ES-I3 (cell line): ENCODE data around the gene SEMA5B.

Experiments
- H3K36me3 ChIP-seq: 2 replicates; pipeline ENCODE4 v1.6.1; 2013; ENCODE audit warnings: mild to moderate bottlenecking, low read length, control low read depth, moderate library complexity; ENCODE audit not compliant: insufficient read depth
- H3K4me1 ChIP-seq: 2 replicates; pipeline ENCODE4 v1.6.1; 2013; ENCODE audit warnings: mild to moderate bottlenecking, control low read depth, low read length; ENCODE audit not compliant: insufficient read depth
- H3K9ac ChIP-seq: 2 replicates; pipeline ENCODE4 v1.6.1; 2013; ENCODE audit warnings: low read depth, mild to moderate bottlenecking, low read length, moderate library complexity
- H3K9me3 ChIP-seq: 2 replicates; pipeline ENCODE4 v1.6.1; 2013; ENCODE audit warnings: mild to moderate bottlenecking, low read length, moderate library complexity; ENCODE audit not compliant: control insufficient read depth, insufficient read depth

SEMA5B gene

DNA sequence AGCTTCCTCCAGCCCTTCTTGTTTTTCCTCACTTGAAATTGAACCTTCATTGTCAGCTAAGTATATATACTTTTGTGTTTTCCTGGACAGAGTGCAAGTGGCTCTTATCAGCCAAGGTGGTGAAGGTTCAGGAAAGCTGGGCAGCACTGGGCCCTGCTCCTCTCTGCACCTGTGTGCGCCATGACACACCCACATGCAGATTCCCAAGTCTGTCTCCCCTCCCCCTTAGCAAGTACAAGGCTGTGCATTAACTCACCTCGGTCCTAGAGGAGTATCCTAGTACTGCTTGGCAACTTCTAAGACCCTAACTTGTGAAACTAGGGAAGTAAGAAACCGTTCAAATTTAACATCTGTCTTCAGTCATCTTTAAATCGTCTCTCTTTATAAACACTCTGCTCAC, 146.9 kb downstream of the SEMA5B start:
- no peak overlapping the region for H3K9ac ChIP-seq
- no peaks in the 10 kb centered on the region for H3K9me3 ChIP-seq
- no peaks in the 10 kb centered on the region for H3K36me3 ChIP-seq
- 0 out of 2 replicates have a peak, but pooled peaks cover 5% of the 10 kb centered on the region for H3K4me1 ChIP-seq

DNA sequence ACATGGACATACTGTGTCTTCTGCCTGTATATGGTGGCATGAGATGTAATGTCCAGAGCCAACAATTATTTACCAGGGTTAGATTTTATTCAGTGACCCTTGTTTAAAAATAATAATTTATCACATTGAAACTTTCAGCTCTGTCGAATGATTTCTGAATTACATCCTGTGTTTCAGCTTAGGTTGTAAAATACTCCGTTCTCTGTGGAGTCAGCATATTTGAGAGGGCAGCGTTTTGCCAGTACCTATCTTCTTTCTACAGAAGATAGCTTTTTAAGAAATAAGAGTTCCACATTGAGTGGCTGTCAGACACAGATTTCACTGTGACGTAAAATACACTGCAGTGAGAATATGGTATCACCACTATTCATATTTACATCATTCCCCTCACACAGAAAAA, 147.4 kb downstream of the SEMA5B start:
- Histone ChIP-seq H3K4me1 (0 out of 2 replicates have a peak, but pooled peaks cover 5% of the 10 kb centered on the region), H3K9me3 (no peaks in the 10 kb centered on the region), H3K9ac (no peak overlapping the region), H3K36me3 (no peaks in the 10 kb centered on the region)

DNA sequence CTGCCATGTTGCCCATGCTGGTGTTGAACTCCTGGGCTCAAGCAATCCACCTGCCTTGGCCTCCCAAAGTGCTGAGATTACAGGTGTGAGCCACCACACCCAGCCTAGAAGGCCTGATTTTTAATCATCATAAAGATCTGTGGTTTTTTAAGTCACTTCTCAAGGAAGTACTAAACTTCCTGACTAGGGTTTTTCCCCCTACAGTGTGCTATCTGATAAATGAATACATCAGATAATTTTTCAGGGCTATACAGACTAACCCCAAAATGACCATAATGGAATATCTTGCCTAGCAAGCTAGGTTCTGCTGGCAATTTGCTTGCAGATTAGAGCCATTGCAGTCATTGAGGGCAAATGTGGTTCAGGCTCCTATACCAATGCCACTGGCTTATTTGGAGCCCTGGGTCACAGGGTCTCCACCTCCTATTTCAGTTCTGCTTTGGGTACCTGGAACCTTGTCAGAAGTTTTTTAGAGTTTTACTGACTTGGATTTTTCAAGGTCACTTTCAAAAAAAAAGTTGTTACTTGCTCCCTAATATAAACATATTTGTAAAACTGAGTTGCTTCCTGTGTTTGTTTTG, 151.9 kb downstream of the SEMA5B start:
- H3K9ac ChIP-seq = no peak overlapping the region
- no peaks in the 10 kb centered on the region for H3K9me3 ChIP-seq
- peaks cover 10% of the 10 kb centered on the region; the same call in 1 of the 2 replicates for H3K4me1 ChIP-seq
- no peaks in the 10 kb centered on the region for H3K36me3 ChIP-seq

DNA sequence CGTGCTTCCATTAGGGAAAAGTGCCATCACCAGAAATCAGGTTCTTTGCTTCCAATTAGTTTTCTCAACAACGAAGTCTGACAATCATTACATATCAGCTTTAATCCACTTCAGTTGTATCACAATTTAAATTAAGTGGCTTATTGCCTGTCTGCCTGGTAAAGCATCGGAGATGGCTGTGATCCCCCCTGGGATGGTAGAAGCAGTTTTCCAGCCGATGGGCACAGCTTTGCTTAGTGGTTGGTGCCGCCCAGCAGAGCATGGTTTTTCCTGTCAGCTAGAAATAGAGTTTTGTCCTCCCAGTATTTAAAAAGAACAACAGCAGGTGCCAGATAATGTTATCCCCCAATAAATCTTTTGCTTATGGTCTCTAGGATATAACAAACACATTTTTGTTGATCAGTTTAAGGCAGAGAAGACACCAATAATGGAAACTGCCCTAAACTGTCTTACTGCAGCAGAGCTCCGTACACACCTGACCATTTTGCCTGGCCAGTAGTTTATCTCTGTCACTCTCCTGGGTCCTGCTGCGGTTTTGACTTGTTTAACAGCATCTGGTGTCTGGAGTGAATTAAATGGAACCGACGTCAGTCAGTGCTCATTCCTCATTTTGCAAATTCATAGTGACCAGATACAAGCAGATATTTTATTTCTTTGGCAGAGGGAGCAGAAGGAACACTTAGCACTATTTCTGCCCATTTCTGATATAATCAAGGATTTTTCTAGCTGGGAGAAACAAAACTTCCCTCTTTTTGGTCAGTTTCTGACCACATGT, 153.6 kb downstream of the SEMA5B start:
- Histone ChIP-seq H3K9ac (no peak overlapping the region), H3K4me1 (peaks cover 7% of the 10 kb centered on the region; the same call in 1 of the 2 replicates), H3K9me3 (no peaks in the 10 kb centered on the region)

DNA sequence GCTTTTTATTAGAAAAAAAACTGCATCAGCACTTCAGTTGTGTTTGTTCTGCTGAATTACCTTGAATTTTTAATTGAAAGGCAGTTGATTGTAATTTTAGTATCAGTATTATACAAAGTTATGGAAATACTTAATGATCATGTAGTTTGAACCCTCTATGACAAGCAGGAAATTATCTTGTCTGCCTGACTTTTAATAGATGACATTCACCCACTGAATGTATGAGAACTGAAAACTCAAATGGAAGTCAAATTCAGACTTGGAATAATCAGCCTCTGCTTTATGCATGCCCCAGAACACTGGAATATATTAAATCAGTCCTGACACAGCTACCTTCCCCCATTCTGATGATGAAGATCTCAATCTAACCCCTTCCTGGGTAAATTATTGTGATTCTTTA, 159.2 kb downstream of the SEMA5B start:
- Histone ChIP-seq H3K9ac (no peak overlapping the region), H3K9me3 (no peaks in the 10 kb centered on the region), H3K4me1 (peaks cover 7% of the 10 kb centered on the region; the same call in 1 of the 2 replicates), H3K36me3 (no peaks in the 10 kb centered on the region)

More for the DNA sequence above, 153.6 kb downstream of the SEMA5B start:
- no peaks in the 10 kb centered on the region for H3K36me3 ChIP-seq

DNA sequence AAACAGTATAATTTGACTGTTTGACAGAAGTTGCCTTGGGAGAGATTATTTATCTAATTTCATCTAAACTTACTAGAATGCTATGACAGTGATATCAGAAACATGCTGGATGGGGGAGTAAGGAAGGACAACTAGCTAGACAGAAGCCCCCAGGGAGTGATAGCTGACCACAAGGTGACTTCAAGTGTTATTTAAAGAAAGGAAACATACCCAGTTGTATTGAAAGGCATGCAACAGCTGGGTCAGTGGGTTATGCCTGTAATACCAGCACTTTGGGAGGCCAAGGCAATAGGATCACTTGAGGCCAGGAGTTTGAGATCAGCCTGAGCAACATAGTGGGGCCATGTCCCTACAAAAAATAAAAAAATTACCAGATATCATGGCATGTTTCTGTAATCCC, 163.1 kb downstream of the SEMA5B start:
- no peaks in the 10 kb centered on the region for H3K9me3 ChIP-seq
- H3K9ac ChIP-seq = no peak overlapping the region
- H3K36me3 ChIP-seq = no peaks in the 10 kb centered on the region; the same call in 1 of the 2 replicates
- H3K4me1 ChIP-seq = no peaks in the 10 kb centered on the region

DNA sequence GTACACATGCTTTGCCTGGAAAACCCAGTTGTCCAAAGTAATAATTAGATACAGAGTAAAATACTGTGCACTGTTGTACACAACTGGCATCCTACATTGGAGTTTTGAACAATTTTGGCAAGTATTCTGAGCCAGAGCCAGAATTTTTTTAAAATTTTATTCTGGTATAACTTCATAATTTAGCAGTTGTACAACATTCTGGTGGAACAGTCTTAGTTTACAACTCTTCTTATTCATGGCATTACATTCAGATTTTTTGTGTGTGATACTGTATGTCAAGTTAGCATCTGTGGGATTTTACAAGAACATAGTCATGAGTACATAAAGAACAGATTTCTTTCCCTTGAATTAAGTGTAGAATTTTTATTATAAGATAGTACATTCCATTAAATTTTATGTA, 165.2 kb downstream of the SEMA5B start:
- no peaks in the 10 kb centered on the region; the same call in 1 of the 2 replicates for H3K36me3 ChIP-seq
- no peak overlapping the region for H3K9ac ChIP-seq
- no peaks in the 10 kb centered on the region for H3K9me3 ChIP-seq
- H3K4me1 ChIP-seq = no peaks in the 10 kb centered on the region
